Transverse colon (tissue), 4 donors: ENCODE data around the gene CRACDL.

Source experiments
- CTCF ChIP-seq, 5 experiments: fragments of 200-600 bp in 3 of 5; fragments of 450-650 bp in 2 of 5; sonication (generic) in 3 of 5; IDR thresholded peaks; 1 replicate in 2 of 5; 2 replicates in 3 of 5; pipeline ENCODE4 v1.5.1; 2016 to 2017; ENCODE audit warnings: antibody characterized with exemption in 5 of 5, inconsistent platforms in 3 of 5, mild to moderate bottlenecking in 2 of 5, moderate library complexity in 1 of 5
- POLR2A ChIP-seq: fragments of 450-650 bp; IDR thresholded peaks from one replicate; pipeline ENCODE4 v1.6.1; 2016; ENCODE audit warnings: antibody characterized with exemption, mild to moderate bottlenecking, moderate library complexity
- POLR2AphosphoS5 ChIP-seq, 3 donors: sonication (generic); formaldehyde crosslinking; IDR thresholded peaks; one replicate each; pipeline ENCODE4 v1.6.1; 2016; ENCODE audit warnings: antibody characterized with exemption in 3 of 3

- TF ChIP-seq CTCF (IDR thresholded peaks at IDR 0.05) (no peak), POLR2A (no peak), POLR2AphosphoS5 (IDR thresholded peaks at IDR 0.05) (no peak)
These were observed 189.6 kb downstream of the CRACDL start for GRCh38 chr2:98746426-98746825.
